Trophoblast cell (in vitro differentiated cells and primary cell): Measurements from ENCODE around the gene PRDM16.

Source experiments
- DNase-seq, 2 donors: peaks; one replicate each; pipeline ENCODE4 v3.0.0-alpha.2; 2016
- H2AFZ ChIP-seq: 2 replicates; pipeline ENCODE4 v1.6.1; 2013; ENCODE audit warnings: low read length, moderate library complexity, mild to moderate bottlenecking; ENCODE audit not compliant: insufficient read depth, poor library complexity
- H2AK5ac ChIP-seq: 2 replicates; pipeline ENCODE4 v1.6.1; 2013; ENCODE audit warnings: mild to moderate bottlenecking, low read length
- H2BK120ac ChIP-seq: 2 replicates; pipeline ENCODE4 v1.6.1; 2013; ENCODE audit warnings: low read length, mild to moderate bottlenecking, moderate library complexity; ENCODE audit not compliant: insufficient read depth, poor library complexity
- H2BK12ac ChIP-seq: 2 replicates; pipeline ENCODE4 v1.6.1; 2013; ENCODE audit warnings: mild to moderate bottlenecking, low read length, moderate library complexity
- H2BK5ac ChIP-seq: 2 replicates; pipeline ENCODE4 v1.6.1; 2013; ENCODE audit warnings: low read length, low read depth, moderate library complexity, mild to moderate bottlenecking; ENCODE audit not compliant: poor library complexity
- H3K14ac ChIP-seq: 2 replicates; pipeline ENCODE4 v1.6.1; 2013; ENCODE audit warnings: mild to moderate bottlenecking, low read length
- H3K18ac ChIP-seq: 2 replicates; pipeline ENCODE4 v1.6.1; 2013; ENCODE audit warnings: mild to moderate bottlenecking, low read length
- H3K23ac ChIP-seq: 2 replicates; pipeline ENCODE4 v1.6.1; 2013; ENCODE audit warnings: low read length
- H3K27ac ChIP-seq: 2 replicates; pipeline ENCODE4 v1.5.1; 2013; ENCODE audit warnings: low read depth, mild to moderate bottlenecking, inconsistent platforms, low read length, moderate library complexity
- H3K27me3 ChIP-seq: 2 replicates; pipeline ENCODE4 v1.6.1; 2013; ENCODE audit warnings: inconsistent platforms, mild to moderate bottlenecking, low read length, moderate library complexity; ENCODE audit not compliant: insufficient read depth
- H3K36me3 ChIP-seq, 2 experiments: 1 replicate in 1 of 2; 2 replicates in 1 of 2; pipeline ENCODE4 v1.6.1; 2013; ENCODE audit warnings: low read length in 2 of 2, mild to moderate bottlenecking in 2 of 2, moderate library complexity in 1 of 2; ENCODE audit not compliant: insufficient read depth in 2 of 2, control insufficient read depth in 1 of 2
- H3K4ac ChIP-seq: 2 replicates; pipeline ENCODE4 v1.6.1; 2013; ENCODE audit warnings: low read depth, mild to moderate bottlenecking, low read length, moderate library complexity
- H3K4me1 ChIP-seq, 2 experiments: 1 replicate in 1 of 2; 2 replicates in 1 of 2; pipeline ENCODE4 v1.6.1; 2013; ENCODE audit warnings: low read length in 2 of 2, mild to moderate bottlenecking in 2 of 2, moderate library complexity in 1 of 2; ENCODE audit not compliant: insufficient read depth in 2 of 2, control insufficient read depth in 1 of 2
- H3K4me2 ChIP-seq: 2 replicates; pipeline ENCODE4 v1.6.1; 2013; ENCODE audit warnings: inconsistent platforms, mild to moderate bottlenecking, low read length, moderate library complexity
- H3K4me3 ChIP-seq: 2 replicates; pipeline ENCODE4 v1.5.1; 2013; ENCODE audit warnings: mild to moderate bottlenecking, low read depth, low read length, inconsistent platforms
- H3K79me1 ChIP-seq: one replicate; pipeline ENCODE4 v1.6.1; 2013; ENCODE audit warnings: low read length
- H3K79me2 ChIP-seq: 2 replicates; pipeline ENCODE4 v1.6.1; 2013; ENCODE audit warnings: low read length, mild to moderate bottlenecking; ENCODE audit not compliant: control insufficient read depth, insufficient read depth, poor library complexity
- H3K9ac ChIP-seq: 2 replicates; pipeline ENCODE4 v1.6.1; 2013; ENCODE audit warnings: mild to moderate bottlenecking, low read length
- H3K9me3 ChIP-seq: 2 replicates; pipeline ENCODE4 v1.6.1; 2013; ENCODE audit warnings: low read depth, mild to moderate bottlenecking, control low read depth, inconsistent platforms, low read length; ENCODE audit not compliant: insufficient read depth
- H4K12ac ChIP-seq: 2 replicates; pipeline ENCODE4 v1.6.1; 2013; ENCODE audit warnings: low read depth, mild to moderate bottlenecking, low read length, moderate library complexity
- H4K8ac ChIP-seq: 2 replicates; pipeline ENCODE4 v1.6.1; 2013; ENCODE audit warnings: low read depth, mild to moderate bottlenecking, low read length, moderate library complexity
- H4K91ac ChIP-seq: one replicate; pipeline ENCODE4 v1.6.1; 2013; ENCODE audit warnings: low read depth, mild to moderate bottlenecking, low read length, moderate library complexity
- WGBS: extraction: QIAGEN DNeasy Blood & Tissue Kit; methylation state at CpG from one replicate; pipeline ENCODE4 v1.1.7; 2013; ENCODE audit warnings: missing lambda C conversion rate; ENCODE audit not compliant: insufficient read length, insufficient coverage; ENCODE audit errors: extremely low coverage; 5-methylcytosine and 5-hydroxymethylcytosine counted together

The PRDM16 gene

DNA sequence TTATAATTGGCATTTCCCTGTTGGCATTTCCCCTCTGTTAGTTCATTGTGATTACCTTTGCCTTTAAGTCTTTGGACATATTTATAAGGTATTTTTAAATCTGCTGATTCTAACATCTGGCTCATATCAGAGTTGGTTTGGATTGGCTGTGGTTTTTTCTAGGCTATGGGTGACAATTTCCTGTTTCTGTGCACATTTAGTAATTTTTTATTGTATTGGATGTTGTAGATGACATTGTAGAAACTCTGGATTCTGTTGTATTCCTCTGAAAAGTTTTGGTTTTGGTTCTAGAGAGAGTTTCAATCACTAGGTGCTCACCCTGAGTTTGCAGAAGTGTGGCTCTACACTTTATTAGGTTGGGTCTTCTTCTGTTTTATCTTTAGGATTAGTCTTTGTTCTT, 275.4 kb downstream of the PRDM16 start:
- no peak overlapping the region for H3K27ac ChIP-seq
- H3K4me3 ChIP-seq, result no peak overlapping the region
- no peak overlapping the region for H2BK120ac ChIP-seq
- H3K27me3 ChIP-seq, result no peaks in the 10 kb centered on the region
- H3K4ac ChIP-seq, result no peak overlapping the region
- no peak overlapping the region for H3K9ac ChIP-seq
- no peak for DNase-seq
- no peak overlapping the region for H3K4me2 ChIP-seq
- H3K18ac ChIP-seq, result no peak overlapping the region
- no peak overlapping the region for H2BK12ac ChIP-seq
- H3K14ac ChIP-seq, result no peak overlapping the region
- no peak overlapping the region for H2AFZ ChIP-seq
- H3K23ac ChIP-seq, result no peak overlapping the region
- H3K4me1 ChIP-seq, result no peaks in the 10 kb centered on the region
- no peak overlapping the region for H4K8ac ChIP-seq
- H3K79me2 ChIP-seq, result no peaks in the 10 kb centered on the region
- no peaks in the 10 kb centered on the region for H3K36me3 ChIP-seq
- no peak overlapping the region for H2AK5ac ChIP-seq
- H4K91ac ChIP-seq, result no peak overlapping the region
- H3K79me1 ChIP-seq, result no peaks in the 10 kb centered on the region
- no peak overlapping the region for H2BK5ac ChIP-seq
- H4K12ac ChIP-seq, result no peak overlapping the region
- peaks cover 21% of the 10 kb centered on the region for H3K9me3 ChIP-seq

DNA sequence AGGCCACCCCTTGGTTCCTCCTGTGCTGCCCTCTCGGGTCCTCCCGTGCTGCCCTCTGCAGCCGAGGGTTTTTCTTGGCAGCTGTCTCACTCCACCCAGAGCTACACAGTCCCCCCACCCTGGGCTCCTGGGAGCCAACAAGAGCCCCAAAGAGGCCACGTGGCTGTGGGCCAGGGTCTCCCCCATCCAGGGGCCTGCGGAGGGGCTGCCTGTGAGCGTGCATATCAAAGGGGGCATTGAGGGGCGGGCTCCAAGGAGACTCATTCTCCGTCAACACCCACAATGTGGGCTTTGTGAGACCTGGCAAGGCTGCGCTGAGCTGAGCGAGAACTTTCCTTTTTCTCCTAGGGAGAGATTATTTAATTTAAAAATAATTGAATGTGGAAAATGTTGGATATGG, 276.8 kb downstream of the PRDM16 start:
- Histone ChIP-seq H2AFZ (no peak overlapping the region), H4K8ac (no peak overlapping the region)
- WGBS, result no CpG with 5 or more reads among the region's 10 CpGs

DNA sequence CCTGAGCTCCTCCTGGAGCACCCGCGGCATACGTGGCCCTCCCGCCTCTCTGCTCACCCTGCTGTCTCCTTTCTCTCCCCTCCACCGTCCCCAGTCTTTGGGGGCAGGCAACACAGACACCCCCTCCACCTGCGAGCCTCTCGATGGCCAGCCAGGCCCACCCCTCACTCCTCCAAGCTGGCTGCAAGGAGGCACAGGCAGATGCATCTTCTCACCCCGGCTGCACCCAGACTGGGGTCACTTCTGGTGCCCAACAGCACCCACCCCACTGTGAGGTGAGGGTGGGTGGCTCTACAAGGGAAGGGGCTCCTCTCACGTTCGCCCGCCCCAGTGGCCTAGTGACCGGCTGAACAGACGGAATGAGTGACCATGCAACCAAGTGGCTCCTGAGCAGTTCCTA, 277.5 kb downstream of the PRDM16 start:
- Histone ChIP-seq H3K79me2 (no peaks in the 10 kb centered on the region), H4K12ac (no peak overlapping the region), H2BK5ac (no peak overlapping the region), H3K27ac (no peak overlapping the region), H4K8ac (no peak overlapping the region), H3K4me2 (no peak overlapping the region), H2BK120ac (no peak overlapping the region), H3K4me3 (no peak overlapping the region), H3K9ac (no peak overlapping the region), H2AFZ (no peak overlapping the region), H3K23ac (no peak overlapping the region), H3K18ac (no peak overlapping the region), H3K4me1 (no peaks in the 10 kb centered on the region), H3K27me3 (no peaks in the 10 kb centered on the region), H3K9me3 (peaks cover 15% of the 10 kb centered on the region), H3K79me1 (no peaks in the 10 kb centered on the region), H3K4ac (no peak overlapping the region), H2BK12ac (no peak overlapping the region), H4K91ac (no peak overlapping the region), H3K14ac (no peak overlapping the region), H2AK5ac (no peak overlapping the region), H3K36me3 (no peaks in the 10 kb centered on the region)
- no CpG with 5 or more reads among the region's 13 CpGs for WGBS
- DNase-seq, result no peak

More for the DNA sequence above, 276.8 kb downstream of the PRDM16 start:
- Histone ChIP-seq H3K4me1 (no peaks in the 10 kb centered on the region), H3K27me3 (no peaks in the 10 kb centered on the region), H3K4me3 (no peak overlapping the region), H2BK120ac (no peak overlapping the region), H3K79me1 (no peaks in the 10 kb centered on the region), H3K27ac (no peak overlapping the region), H3K18ac (no peak overlapping the region), H3K23ac (no peak overlapping the region), H3K4me2 (no peak overlapping the region), H2AK5ac (no peak overlapping the region), H3K36me3 (no peaks in the 10 kb centered on the region), H3K9me3 (peaks cover 19% of the 10 kb centered on the region), H3K79me2 (no peaks in the 10 kb centered on the region), H3K14ac (no peak overlapping the region), H3K9ac (no peak overlapping the region), H2BK5ac (no peak overlapping the region), H4K12ac (no peak overlapping the region), H2BK12ac (no peak overlapping the region), H4K91ac (no peak overlapping the region), H3K4ac (no peak overlapping the region)
- no peak for DNase-seq

DNA sequence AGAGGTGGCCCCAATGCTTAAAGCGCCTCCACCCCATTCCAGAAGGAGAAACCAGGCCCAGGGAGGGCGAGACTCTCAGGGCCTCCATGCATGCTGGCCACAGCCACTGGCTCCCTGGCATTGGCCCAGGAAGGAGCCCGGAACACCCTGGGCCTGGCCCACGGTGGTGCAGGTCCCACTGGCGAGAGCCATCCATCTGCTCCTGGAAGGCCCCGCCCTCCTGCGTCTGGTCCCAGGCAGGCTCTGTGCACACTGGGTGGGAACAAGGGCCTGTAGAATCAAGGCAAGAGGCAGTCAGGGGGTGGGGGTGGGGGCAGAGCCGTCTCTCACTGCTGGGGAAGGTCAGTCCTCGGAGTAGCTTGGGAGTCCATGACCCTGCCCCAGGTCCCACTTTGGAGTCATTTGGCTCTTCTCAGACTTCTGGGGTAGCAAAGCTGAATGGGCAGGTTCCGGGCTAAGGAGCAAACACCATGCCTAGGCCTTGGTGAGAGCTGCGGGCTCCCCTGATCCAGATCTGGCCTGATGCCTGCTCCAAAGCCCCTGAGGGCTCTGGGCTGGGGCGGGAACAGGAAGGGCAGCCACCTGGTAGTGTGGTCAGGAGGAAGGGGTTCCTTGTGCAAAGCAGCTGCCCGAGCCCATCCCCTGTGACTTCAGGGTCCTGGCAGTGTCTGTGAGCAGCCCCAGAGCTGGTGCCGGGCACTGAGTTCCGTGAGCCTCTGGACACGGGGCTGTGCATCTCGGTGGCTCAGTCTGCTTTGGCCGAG, 278.4 kb downstream of the PRDM16 start:
- Histone ChIP-seq H2BK120ac (no peak overlapping the region), H4K12ac (no peak overlapping the region), H3K27me3 (no peaks in the 10 kb centered on the region), H4K8ac (no peak overlapping the region), H3K4me1 (no peaks in the 10 kb centered on the region), H3K23ac (no peak overlapping the region), H4K91ac (no peak overlapping the region), H3K36me3 (no peaks in the 10 kb centered on the region), H3K18ac (no peak overlapping the region), H2BK5ac (no peak overlapping the region), H3K4me3 (no peak overlapping the region), H3K14ac (no peak overlapping the region), H3K9ac (no peak overlapping the region), H3K79me1 (no peaks in the 10 kb centered on the region), H2AFZ (no peak overlapping the region), H3K4me2 (no peak overlapping the region), H2BK12ac (no peak overlapping the region), H3K27ac (no peak overlapping the region), H3K79me2 (no peaks in the 10 kb centered on the region), H3K9me3 (peaks cover 11% of the 10 kb centered on the region), H2AK5ac (no peak overlapping the region), H3K4ac (no peak overlapping the region)
- no peak for DNase-seq
- no CpG with 5 or more reads among the region's 18 CpGs for WGBS
